SK-N-SH treated with all-trans-retinoic acid at 6 μM for 48 hours (cell line): ENCODE results near the gene ADGRV1.

ENCODE experiments used
- ATAC-seq: fragments of 200-7000 bp; cut with Tn5 transposase; 3 replicates; pipeline ENCODE4 v1.9.1; 2020; ENCODE audit warnings: mild to moderate bottlenecking, moderate library complexity
- ARNTL ChIP-seq: fragments of 450-650 bp; formaldehyde crosslinking; IDR thresholded peaks from 2 replicates; pipeline ENCODE4 v1.5.0; 2020; ENCODE audit warnings: low read depth, mild to moderate bottlenecking, moderate library complexity, borderline replicate concordance
- BACH2 ChIP-seq: fragments of 250-450 bp; sonication (Bioruptor Pico); IDR thresholded peaks from 2 replicates; pipeline ENCODE4 v1.9.0; 2021; ENCODE audit warnings: mild to moderate bottlenecking, borderline replicate concordance
- CSDC2 ChIP-seq: fragments of 250-450 bp; sonication (Bioruptor Pico); IDR thresholded peaks from 2 replicates; pipeline ENCODE4 v1.5.0; 2020; ENCODE audit warnings: mild to moderate bottlenecking, moderate library complexity
- ESRRG ChIP-seq: fragments of 250-450 bp; sonication (Bioruptor Pico); IDR thresholded peaks from 2 replicates; pipeline ENCODE4 v1.6.1; 2021; ENCODE audit warnings: mild to moderate bottlenecking
- GLIS3 ChIP-seq: fragments of 250-450 bp; sonication (Bioruptor Pico); IDR thresholded peaks from 2 replicates; pipeline ENCODE4 v1.5.0; 2020; ENCODE audit warnings: mild to moderate bottlenecking, moderate library complexity
- ISL1 ChIP-seq: fragments of 250-450 bp; sonication (Bioruptor Pico); IDR thresholded peaks from 2 replicates; pipeline ENCODE4 v2.1.2; 2022; ENCODE audit warnings: mild to moderate bottlenecking, moderate library complexity
- OSR1 ChIP-seq: fragments of 250-450 bp; sonication (Bioruptor Pico); IDR thresholded peaks from 2 replicates; pipeline ENCODE4 v1.8.0; 2022; ENCODE audit warnings: moderate library complexity, mild to moderate bottlenecking, inconsistent platforms
- POU6F1 ChIP-seq: fragments of 250-450 bp; sonication (Bioruptor Pico); IDR thresholded peaks from 2 replicates; pipeline ENCODE4 v1.8.0; 2021; ENCODE audit warnings: low read depth, mild to moderate bottlenecking, moderate library complexity, borderline replicate concordance
- PPARA ChIP-seq: fragments of 250-450 bp; sonication (Bioruptor Pico); IDR thresholded peaks from 2 replicates; pipeline ENCODE4 v1.5.0; 2020; ENCODE audit warnings: mild to moderate bottlenecking, borderline replicate concordance
- RARB ChIP-seq: fragments of 250-450 bp; sonication (Bioruptor Pico); IDR thresholded peaks from 2 replicates; pipeline ENCODE4 v1.8.0; 2021; ENCODE audit warnings: mild to moderate bottlenecking, moderate library complexity
- SNAI2 ChIP-seq: fragments of 250-450 bp; sonication (Bioruptor Pico); IDR thresholded peaks from 2 replicates; pipeline ENCODE4 v1.5.0; 2020; ENCODE audit warnings: mild to moderate bottlenecking, moderate library complexity
- TCF4 ChIP-seq: fragments of 250-450 bp; sonication (Bioruptor Pico); IDR thresholded peaks from 2 replicates; pipeline ENCODE4 v1.8.0; 2021; ENCODE audit warnings: mild to moderate bottlenecking, moderate library complexity, borderline replicate concordance
- TOX ChIP-seq: fragments of 250-450 bp; sonication (Bioruptor Pico); IDR thresholded peaks from 2 replicates; pipeline ENCODE4 v1.8.0; 2021; ENCODE audit warnings: mild to moderate bottlenecking, moderate library complexity, borderline replicate concordance
- TSHZ2 ChIP-seq: fragments of 250-450 bp; sonication (Bioruptor Pico); IDR thresholded peaks from 2 replicates; pipeline ENCODE4 v1.5.0; 2020; ENCODE audit warnings: mild to moderate bottlenecking, moderate library complexity
- ZC3H10 ChIP-seq: fragments of 250-450 bp; sonication (Bioruptor Pico); IDR thresholded peaks from 2 replicates; pipeline ENCODE4 v1.5.1; 2021; ENCODE audit warnings: mild to moderate bottlenecking, moderate library complexity
- ZFP3 ChIP-seq: fragments of 250-450 bp; sonication (Bioruptor Pico); IDR thresholded peaks from 2 replicates; pipeline ENCODE4 v1.5.0; 2020; ENCODE audit warnings: mild to moderate bottlenecking, moderate library complexity
- ZFP30 ChIP-seq: fragments of 450-650 bp; formaldehyde crosslinking; IDR thresholded peaks from 2 replicates; pipeline ENCODE4 v1.5.0; 2022; ENCODE audit warnings: mild to moderate bottlenecking, moderate library complexity
- ZNF565 ChIP-seq: fragments of 450-650 bp; formaldehyde crosslinking; conservative IDR thresholded peaks from 2 replicates; pipeline ENCODE4 v1.5.0; 2020; ENCODE audit warnings: low read depth, mild to moderate bottlenecking, moderate library complexity
- ZNF70 ChIP-seq: fragments of 450-650 bp; formaldehyde crosslinking; IDR thresholded peaks from 2 replicates; pipeline ENCODE4 v1.5.0; 2020; ENCODE audit warnings: mild to moderate bottlenecking, moderate library complexity
- ZNF8 ChIP-seq: fragments of 450-650 bp; formaldehyde crosslinking; IDR thresholded peaks from 2 replicates; pipeline ENCODE4 v1.5.0; 2020; ENCODE audit warnings: mild to moderate bottlenecking, moderate library complexity
- TF ChIP-seq, protein P1 (sequence below): fragments of 250-450 bp; sonication (Bioruptor Pico); IDR thresholded peaks from 2 replicates; pipeline ENCODE4 v1.8.0; 2020; ENCODE audit warnings: mild to moderate bottlenecking, moderate library complexity, borderline replicate concordance
- TF ChIP-seq, protein P2 (sequence below): fragments of 250-450 bp; sonication (Bioruptor Pico); IDR thresholded peaks from 2 replicates; pipeline ENCODE4 v1.5.1; 2020; ENCODE audit warnings: low read depth, mild to moderate bottlenecking, moderate library complexity

The ADGRV1 gene

DNA sequence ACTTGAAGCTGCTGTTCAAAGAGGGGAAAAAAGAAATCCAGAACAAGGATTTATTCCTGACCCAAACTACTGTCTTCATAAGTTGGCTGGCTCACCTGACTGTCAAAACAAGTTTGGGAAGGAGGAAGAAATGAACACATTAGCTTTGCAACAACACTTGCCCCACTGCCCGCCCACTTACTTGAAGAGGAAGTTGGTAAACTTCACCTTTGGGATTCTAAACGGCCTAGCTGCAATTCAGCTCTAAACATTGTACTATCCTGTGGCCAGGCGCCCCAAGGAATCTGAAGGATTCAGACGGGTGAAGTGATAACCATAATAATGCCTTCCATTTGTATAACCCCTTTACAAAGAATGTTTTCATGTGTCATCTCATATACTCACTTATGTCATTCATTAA lies 625.1 kb downstream of the ADGRV1 start:
- no peak for TF ChIP-seq ZC3H10 (CRISPR knock-in tag)
- TF ChIP-seq ZFP3, result no peak
- TF ChIP-seq ESRRG, result no peak
- no peak for TF ChIP-seq OSR1
- no peak for TF ChIP-seq POU6F1 (CRISPR knock-in tag)
- TF ChIP-seq TOX (CRISPR knock-in tag), result no peak
- no peak for TF ChIP-seq ZNF8 (CRISPR knock-in tag)
- no peak for TF ChIP-seq TCF4
- TF ChIP-seq, protein P1, sequence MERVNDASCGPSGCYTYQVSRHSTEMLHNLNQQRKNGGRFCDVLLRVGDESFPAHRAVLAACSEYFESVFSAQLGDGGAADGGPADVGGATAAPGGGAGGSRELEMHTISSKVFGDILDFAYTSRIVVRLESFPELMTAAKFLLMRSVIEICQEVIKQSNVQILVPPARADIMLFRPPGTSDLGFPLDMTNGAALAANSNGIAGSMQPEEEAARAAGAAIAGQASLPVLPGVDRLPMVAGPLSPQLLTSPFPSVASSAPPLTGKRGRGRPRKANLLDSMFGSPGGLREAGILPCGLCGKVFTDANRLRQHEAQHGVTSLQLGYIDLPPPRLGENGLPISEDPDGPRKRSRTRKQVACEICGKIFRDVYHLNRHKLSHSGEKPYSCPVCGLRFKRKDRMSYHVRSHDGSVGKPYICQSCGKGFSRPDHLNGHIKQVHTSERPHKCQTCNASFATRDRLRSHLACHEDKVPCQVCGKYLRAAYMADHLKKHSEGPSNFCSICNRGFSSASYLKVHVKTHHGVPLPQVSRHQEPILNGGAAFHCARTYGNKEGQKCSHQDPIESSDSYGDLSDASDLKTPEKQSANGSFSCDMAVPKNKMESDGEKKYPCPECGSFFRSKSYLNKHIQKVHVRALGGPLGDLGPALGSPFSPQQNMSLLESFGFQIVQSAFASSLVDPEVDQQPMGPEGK, result no peak
- TF ChIP-seq, protein P2, sequence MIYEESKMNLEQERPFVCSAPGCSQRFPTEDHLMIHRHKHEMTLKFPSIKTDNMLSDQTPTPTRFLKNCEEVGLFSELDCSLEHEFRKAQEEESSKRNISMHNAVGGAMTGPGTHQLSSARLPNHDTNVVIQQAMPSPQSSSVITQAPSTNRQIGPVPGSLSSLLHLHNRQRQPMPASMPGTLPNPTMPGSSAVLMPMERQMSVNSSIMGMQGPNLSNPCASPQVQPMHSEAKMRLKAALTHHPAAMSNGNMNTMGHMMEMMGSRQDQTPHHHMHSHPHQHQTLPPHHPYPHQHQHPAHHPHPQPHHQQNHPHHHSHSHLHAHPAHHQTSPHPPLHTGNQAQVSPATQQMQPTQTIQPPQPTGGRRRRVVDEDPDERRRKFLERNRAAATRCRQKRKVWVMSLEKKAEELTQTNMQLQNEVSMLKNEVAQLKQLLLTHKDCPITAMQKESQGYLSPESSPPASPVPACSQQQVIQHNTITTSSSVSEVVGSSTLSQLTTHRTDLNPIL (CRISPR knock-in tag), result no peak
- no peak for TF ChIP-seq TSHZ2 (CRISPR knock-in tag)
- TF ChIP-seq ISL1 (CRISPR knock-in tag), result no peak
- no peak for TF ChIP-seq ARNTL
- no peak for TF ChIP-seq ZFP30
- TF ChIP-seq RARB (CRISPR knock-in tag), result no peak
- TF ChIP-seq PPARA (CRISPR knock-in tag), result no peak
- TF ChIP-seq BACH2 (CRISPR knock-in tag), result no peak
- TF ChIP-seq GLIS3, result no peak
- TF ChIP-seq, all 23 proteins: peak for 0
- ATAC-seq, result no peak

DNA sequence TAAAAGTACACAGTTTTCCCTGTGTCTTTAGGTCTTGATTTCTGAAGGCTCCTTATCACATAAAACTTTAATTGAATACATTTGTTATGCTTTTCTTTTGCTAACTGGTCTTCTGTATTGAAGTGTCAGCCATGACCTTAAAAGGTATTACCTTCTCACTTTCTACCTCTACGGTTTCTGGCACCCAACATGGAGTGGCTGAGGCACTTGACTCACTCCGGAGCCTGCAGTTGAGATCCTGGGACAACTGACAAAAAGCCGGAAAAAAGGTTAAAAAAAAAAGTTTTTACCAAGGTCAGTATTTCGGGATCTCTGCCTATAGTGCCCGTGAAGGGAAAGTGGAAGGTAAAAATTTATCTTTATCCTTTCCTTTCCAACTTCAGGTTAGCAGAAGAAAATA lies 627.5 kb downstream of the ADGRV1 start:
- no peak for ATAC-seq
- TF ChIP-seq ESRRG (no peak), TCF4 (no peak), TOX (CRISPR knock-in tag) (no peak), CSDC2 (CRISPR knock-in tag) (no peak), OSR1 (no peak), BACH2 (CRISPR knock-in tag) (no peak), ZNF70 (CRISPR knock-in tag) (no peak)

DNA sequence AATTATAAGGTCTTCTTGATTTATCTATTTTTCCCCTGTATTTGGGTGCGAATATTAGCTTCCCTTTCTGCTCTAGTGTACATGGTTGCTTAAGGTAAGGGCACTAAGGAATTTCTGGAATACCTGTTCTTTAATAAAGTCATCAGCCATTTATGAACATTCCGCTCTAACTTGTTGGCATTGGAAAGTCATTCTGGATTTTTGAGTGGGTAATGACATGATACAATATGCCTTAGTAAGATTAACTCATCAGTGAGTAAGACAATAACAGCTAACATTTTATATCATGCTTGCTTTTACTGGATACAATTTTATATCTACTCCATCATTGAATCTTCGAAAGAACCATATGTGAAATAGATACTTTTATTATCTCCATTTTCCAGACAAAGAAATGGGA lies 628.4 kb downstream of the ADGRV1 start:
- TF ChIP-seq ZFP3, result no peak
- no peak for TF ChIP-seq OSR1
- no peak for TF ChIP-seq TSHZ2 (CRISPR knock-in tag)
- no peak for ATAC-seq

- no peak for ATAC-seq
- TF ChIP-seq ZFP3 (no peak), BACH2 (CRISPR knock-in tag) (no peak), OSR1 (no peak), ZNF565 (no peak), CSDC2 (CRISPR knock-in tag) (no peak), SNAI2 (CRISPR knock-in tag) (no peak), TSHZ2 (CRISPR knock-in tag) (no peak), GLIS3 (no peak), ZNF8 (CRISPR knock-in tag) (no peak), ZFP30 (no peak)
- TF ChIP-seq, protein P1, result no peak
These were observed 630.2 kb downstream of the ADGRV1 start for GRCh38 chr5:91188755-91189154.
